GM23338 (cell line): ENCODE measurements around the gene CDKN2A. TPM values are rescaled to one million over a fixed set of nuclear protein-coding genes. Genes with fewer than 3 reads are reported as not detected.

Experiments
- ATAC-seq: fragments of 200-7000 bp; cut with Tn5 transposase; 3 replicates; pipeline ENCODE4 v1.9.1; 2020
- DNase-seq: peaks from one replicate; pipeline ENCODE4 v3.0.0-alpha.2; 2015; ENCODE audit warnings: low spot score
- H2AFZ ChIP-seq: fragments of 200-600 bp; sonication (generic); 2 replicates; pipeline ENCODE4 v1.8.0; 2016; ENCODE audit warnings: antibody characterized with exemption, mild to moderate bottlenecking, moderate library complexity
- H3F3A ChIP-seq: fragments of 200-600 bp; sonication (generic); replicated peaks from 2 replicates; pipeline ENCODE4 v1.8.0; 2017; ENCODE audit warnings: antibody characterized with exemption, mixed run types, low read depth
- H3K27ac ChIP-seq: fragments of 200-600 bp; sonication (generic); 2 replicates; pipeline ENCODE4 v1.6.1; 2016; ENCODE audit warnings: low read depth
- H3K27me3 ChIP-seq: fragments of 200-600 bp; sonication (generic); 2 replicates; pipeline ENCODE4 v1.8.0; 2016; ENCODE audit warnings: mild to moderate bottlenecking, mixed run types, moderate library complexity; ENCODE audit not compliant: insufficient read depth
- H3K36me3 ChIP-seq: fragments of 200-600 bp; sonication (generic); 2 replicates; pipeline ENCODE4 v1.8.0; 2016; ENCODE audit warnings: mild to moderate bottlenecking; ENCODE audit not compliant: insufficient read depth
- H3K4me1 ChIP-seq: fragments of 200-600 bp; sonication (generic); 2 replicates; pipeline ENCODE4 v1.8.0; 2016; ENCODE audit warnings: mild to moderate bottlenecking, moderate library complexity; ENCODE audit not compliant: insufficient read depth
- H3K4me2 ChIP-seq: fragments of 200-600 bp; sonication (generic); 2 replicates; pipeline ENCODE4 v1.7.1; 2017; ENCODE audit warnings: mixed run types
- H3K4me3 ChIP-seq: fragments of 200-600 bp; sonication (generic); 2 replicates; pipeline ENCODE4 v1.6.1; 2016; ENCODE audit warnings: mixed run types
- H3K79me2 ChIP-seq: fragments of 200-600 bp; sonication (generic); replicated peaks from 2 replicates; pipeline ENCODE4 v1.8.0; 2017; ENCODE audit warnings: mild to moderate bottlenecking; ENCODE audit not compliant: insufficient read depth
- H3K9me2 ChIP-seq: fragments of 200-600 bp; sonication (generic); 2 replicates; pipeline ENCODE4 v1.8.0; 2017; ENCODE audit not compliant: insufficient read depth
- H4K20me1 ChIP-seq: fragments of 200-600 bp; sonication (generic); replicated peaks from 2 replicates; pipeline ENCODE4 v1.8.0; 2017; ENCODE audit warnings: mild to moderate bottlenecking; ENCODE audit not compliant: insufficient read depth
- H3K27ac Mint-ChIP-seq: 2 replicates; pipeline ENCODE4 v1.8.0; 2020; ENCODE audit warnings: inconsistent platforms, mild to moderate bottlenecking, moderate library complexity, mixed read lengths
- H3K27me3 Mint-ChIP-seq: 3 replicates; pipeline ENCODE4 v1.8.0; 2022; ENCODE audit warnings: low read depth, mild to moderate bottlenecking, moderate library complexity, mixed read lengths, inconsistent platforms; ENCODE audit not compliant: insufficient read depth, poor library complexity
- H3K36me3 Mint-ChIP-seq: 3 replicates; pipeline ENCODE4 v1.8.0; 2021; ENCODE audit warnings: low read depth, mild to moderate bottlenecking, inconsistent platforms, moderate library complexity, mixed read lengths
- H3K4me1 Mint-ChIP-seq: 3 replicates; pipeline ENCODE4 v1.8.0; 2020; ENCODE audit warnings: mild to moderate bottlenecking, inconsistent platforms, mixed read lengths
- H3K4me3 Mint-ChIP-seq: 3 replicates; pipeline ENCODE4 v1.8.0; 2021; ENCODE audit warnings: moderate library complexity, mild to moderate bottlenecking, inconsistent platforms, mixed read lengths
- H3K9me3 Mint-ChIP-seq: 3 replicates; pipeline ENCODE4 v1.8.0; 2020; ENCODE audit warnings: moderate library complexity, mild to moderate bottlenecking, inconsistent platforms, mixed read lengths
- CREB1 ChIP-seq: fragments of 250-450 bp; sonication (Bioruptor Pico); IDR thresholded peaks from 2 replicates; pipeline ENCODE4 v1.5.0; 2020; ENCODE audit warnings: low read depth, mild to moderate bottlenecking, moderate library complexity
- EZH2 ChIP-seq: fragments of 200-600 bp; sonication (generic); IDR thresholded peaks from one replicate; pipeline ENCODE4 v1.8.0; 2017; ENCODE audit warnings: antibody characterized with exemption, mild to moderate bottlenecking, low read depth; ENCODE audit not compliant: unreplicated experiment
- EZH2phosphoT487 ChIP-seq: fragments of 200-600 bp; sonication (generic); IDR thresholded peaks from one replicate; pipeline ENCODE4 v1.8.1; 2018; ENCODE audit warnings: antibody characterized with exemption; ENCODE audit not compliant: unreplicated experiment
- JUNB ChIP-seq: IDR thresholded peaks from one replicate; pipeline ENCODE4 v1.6.1; 2016; ENCODE audit warnings: antibody characterized with exemption; ENCODE audit not compliant: unreplicated experiment
- NANOG ChIP-seq: IDR thresholded peaks from 2 replicates; pipeline ENCODE4 v1.6.1; 2016; ENCODE audit warnings: antibody characterized with exemption, borderline replicate concordance
- polyA plus RNA-seq: library from polyadenylated mRNA; unstranded; fragments of >200 nt; fragmentation: Nextera tagmentation; extraction: Ambion mirVana; gene quantifications from 2 replicates; pipeline ENCODE4 v1.2.1, GENCODE V29; 2016
- total RNA-seq: library from RNA; depleted of rRNA; stranded (reverse); fragments of >200 nt; shearing (Covaris generic); gene quantifications from 2 replicates; pipeline ENCODE4 v1.2.3, GENCODE V29; 2014
- TF ChIP-seq, protein P1 (sequence below): IDR thresholded peaks from one replicate; pipeline ENCODE4 v1.6.1; 2018; ENCODE audit warnings: antibody characterized with exemption; ENCODE audit not compliant: unreplicated experiment
- TF ChIP-seq, protein P2 (sequence below): IDR thresholded peaks from 2 replicates; pipeline ENCODE4 v1.6.1; 2016; ENCODE audit warnings: antibody characterized with exemption
- TF ChIP-seq, protein P3 (sequence below), 2 experiments: fragments of 200-600 bp in 1 of 2; sonication (generic) in 1 of 2; conservative IDR thresholded peaks; 2 replicates each; pipeline versions ENCODE4 v1.5.1 to v1.6.1; 2016 to 2017; ENCODE audit warnings: antibody characterized with exemption in 2 of 2, low read depth in 2 of 2, mild to moderate bottlenecking in 2 of 2, moderate library complexity in 1 of 2

CDKN2A gene
- total and polyA plus RNA-seq, 2 experiments from 2014 or later = 0.87 to 2.7 TPM

DNA sequence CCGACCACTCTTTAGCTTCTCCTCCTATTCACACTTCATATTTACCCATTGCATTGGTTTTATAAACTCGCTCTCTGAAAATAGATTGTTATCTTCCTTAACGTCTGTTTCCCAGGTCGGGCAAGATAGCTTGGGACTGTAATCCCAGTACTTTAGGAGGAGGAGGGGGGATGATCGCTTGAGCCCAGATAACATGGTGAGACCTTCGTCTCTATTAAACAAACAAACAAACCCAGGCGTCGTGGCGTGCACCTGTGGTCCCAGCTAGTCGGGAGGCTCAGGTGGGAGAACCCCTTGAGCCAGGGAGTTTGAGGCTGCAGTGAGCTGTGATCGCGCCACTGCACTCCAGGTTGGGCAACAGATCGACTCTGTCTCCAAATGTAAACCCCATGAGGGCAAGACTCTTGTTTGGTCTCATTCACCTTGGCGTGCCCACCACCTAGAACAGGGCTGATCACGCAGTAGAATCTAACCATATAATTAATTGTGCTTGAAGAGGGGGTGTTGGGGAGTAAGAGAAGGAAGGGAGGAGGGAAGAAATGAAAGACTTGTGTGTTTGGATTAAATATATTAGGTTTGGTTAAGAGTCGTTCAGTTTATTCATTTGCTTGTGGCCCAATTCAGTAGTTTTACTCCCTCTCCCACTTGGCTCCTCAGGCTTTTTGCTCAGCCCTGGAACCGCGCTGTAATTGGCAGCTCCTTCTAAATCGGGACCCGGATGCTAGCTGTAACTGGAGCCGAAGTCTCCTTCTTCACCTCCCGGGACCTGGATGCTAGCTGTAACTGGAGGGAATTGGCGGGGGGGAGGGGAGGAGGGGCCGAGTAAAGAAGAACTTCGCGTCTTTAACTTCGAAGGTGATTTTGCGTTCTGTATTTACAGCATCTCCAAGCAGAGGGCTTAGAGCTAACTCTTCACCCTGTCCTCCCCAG is 24.9 kb downstream of the CDKN2A start:
- H3K36me3 Mint-ChIP-seq = no peaks in the 10 kb centered on the region; the same call in 2 of the 3 replicates
- peak overlapping the region; percentile 59 for H3K4me3 Mint-ChIP-seq
- peak; percentile 45 for ATAC-seq
- Histone ChIP-seq H3K9me2 (no peaks in the 10 kb centered on the region), H2AFZ (no peak overlapping the region), H3K79me2 (no peaks in the 10 kb centered on the region), H3F3A (peaks cover 57% of the 10 kb centered on the region), H3K27ac (no peak overlapping the region), H3K36me3 (no peaks in the 10 kb centered on the region; the same call in 1 of the 2 replicates), H3K4me2 (peak overlapping the region; percentile 69), H4K20me1 (peaks cover 36% of the 10 kb centered on the region), H3K27me3 (peaks cover 100% of the 10 kb centered on the region), H3K4me1 (peaks cover 54% of the 10 kb centered on the region), H3K4me3 (peak overlapping the region; percentile 35)
- no peak overlapping the region for H3K27ac Mint-ChIP-seq
- TF ChIP-seq NANOG = no peak
- TF ChIP-seq EZH2 = peak; percentile 80
- no peak for TF ChIP-seq JUNB
- peaks cover 98% of the 10 kb centered on the region for H3K27me3 Mint-ChIP-seq
- H3K9me3 Mint-ChIP-seq = peaks cover 3% of the 10 kb centered on the region; the same call in 2 of the 3 replicates
- H3K4me1 Mint-ChIP-seq = peaks cover 49% of the 10 kb centered on the region
- DNase-seq = peak; percentile 93

DNA sequence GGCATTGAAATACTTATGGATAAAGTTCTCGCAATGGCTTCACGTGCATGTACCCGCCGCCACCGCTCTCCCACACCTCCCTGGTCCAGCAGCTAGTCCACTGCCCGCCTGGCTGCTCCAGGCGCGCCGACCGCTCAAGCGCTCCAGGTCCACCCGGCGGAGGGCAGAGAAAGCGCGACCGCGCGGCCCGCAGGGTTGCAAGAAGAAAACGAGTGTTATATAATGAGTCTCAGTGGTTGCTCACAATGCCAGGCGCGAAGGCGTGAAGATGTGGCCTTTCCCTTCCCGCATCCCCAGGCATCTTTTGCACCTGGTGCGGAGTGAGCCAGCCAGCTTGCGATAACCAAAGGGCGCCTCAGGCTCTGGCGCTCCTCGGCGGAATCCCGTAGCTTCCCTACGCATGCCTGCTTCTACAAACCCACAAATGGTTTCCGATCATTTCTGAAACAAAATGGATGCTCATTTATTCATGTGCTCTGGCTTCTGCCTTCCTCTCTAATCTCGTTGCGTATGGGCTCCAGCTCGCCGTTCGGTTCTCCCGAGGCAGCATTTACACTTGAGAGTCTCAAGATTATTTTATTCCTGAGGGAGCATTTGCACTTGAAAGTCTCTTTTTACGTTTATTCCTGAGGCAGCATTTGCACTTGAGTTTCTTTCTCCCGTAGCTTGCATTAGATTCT is 25.7 kb downstream of the CDKN2A start:
- Histone ChIP-seq H3K4me1 (peaks cover 54% of the 10 kb centered on the region), H3K4me2 (peak overlapping the region; percentile 60), H4K20me1 (peaks cover 30% of the 10 kb centered on the region), H3K9me2 (no peaks in the 10 kb centered on the region), H2AFZ (no peak overlapping the region), H3K4me3 (peak overlapping the region; percentile 35), H3K27me3 (peaks cover 100% of the 10 kb centered on the region), H3K27ac (no peak overlapping the region), H3F3A (peaks cover 51% of the 10 kb centered on the region), H3K36me3 (no peaks in the 10 kb centered on the region; the same call in 1 of the 2 replicates), H3K79me2 (no peaks in the 10 kb centered on the region)
- Mint-ChIP-seq H3K4me1 (peaks cover 46% of the 10 kb centered on the region), H3K36me3 (no peaks in the 10 kb centered on the region; the same call in 2 of the 3 replicates), H3K27me3 (peaks cover 98% of the 10 kb centered on the region), H3K9me3 (peaks cover 3% of the 10 kb centered on the region), H3K27ac (no peak overlapping the region), H3K4me3 (peak overlapping the region; percentile 59)
- ATAC-seq (peak; percentile 17), DNase-seq (peak; percentile 59)
- no peak for TF ChIP-seq NANOG
- no peak for TF ChIP-seq JUNB
- TF ChIP-seq, protein P1, sequence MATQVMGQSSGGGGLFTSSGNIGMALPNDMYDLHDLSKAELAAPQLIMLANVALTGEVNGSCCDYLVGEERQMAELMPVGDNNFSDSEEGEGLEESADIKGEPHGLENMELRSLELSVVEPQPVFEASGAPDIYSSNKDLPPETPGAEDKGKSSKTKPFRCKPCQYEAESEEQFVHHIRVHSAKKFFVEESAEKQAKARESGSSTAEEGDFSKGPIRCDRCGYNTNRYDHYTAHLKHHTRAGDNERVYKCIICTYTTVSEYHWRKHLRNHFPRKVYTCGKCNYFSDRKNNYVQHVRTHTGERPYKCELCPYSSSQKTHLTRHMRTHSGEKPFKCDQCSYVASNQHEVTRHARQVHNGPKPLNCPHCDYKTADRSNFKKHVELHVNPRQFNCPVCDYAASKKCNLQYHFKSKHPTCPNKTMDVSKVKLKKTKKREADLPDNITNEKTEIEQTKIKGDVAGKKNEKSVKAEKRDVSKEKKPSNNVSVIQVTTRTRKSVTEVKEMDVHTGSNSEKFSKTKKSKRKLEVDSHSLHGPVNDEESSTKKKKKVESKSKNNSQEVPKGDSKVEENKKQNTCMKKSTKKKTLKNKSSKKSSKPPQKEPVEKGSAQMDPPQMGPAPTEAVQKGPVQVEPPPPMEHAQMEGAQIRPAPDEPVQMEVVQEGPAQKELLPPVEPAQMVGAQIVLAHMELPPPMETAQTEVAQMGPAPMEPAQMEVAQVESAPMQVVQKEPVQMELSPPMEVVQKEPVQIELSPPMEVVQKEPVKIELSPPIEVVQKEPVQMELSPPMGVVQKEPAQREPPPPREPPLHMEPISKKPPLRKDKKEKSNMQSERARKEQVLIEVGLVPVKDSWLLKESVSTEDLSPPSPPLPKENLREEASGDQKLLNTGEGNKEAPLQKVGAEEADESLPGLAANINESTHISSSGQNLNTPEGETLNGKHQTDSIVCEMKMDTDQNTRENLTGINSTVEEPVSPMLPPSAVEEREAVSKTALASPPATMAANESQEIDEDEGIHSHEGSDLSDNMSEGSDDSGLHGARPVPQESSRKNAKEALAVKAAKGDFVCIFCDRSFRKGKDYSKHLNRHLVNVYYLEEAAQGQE = no peak
- peak; percentile 82 for TF ChIP-seq EZH2
- TF ChIP-seq CREB1 (CRISPR knock-in tag) = no peak
- TF ChIP-seq, protein P2, sequence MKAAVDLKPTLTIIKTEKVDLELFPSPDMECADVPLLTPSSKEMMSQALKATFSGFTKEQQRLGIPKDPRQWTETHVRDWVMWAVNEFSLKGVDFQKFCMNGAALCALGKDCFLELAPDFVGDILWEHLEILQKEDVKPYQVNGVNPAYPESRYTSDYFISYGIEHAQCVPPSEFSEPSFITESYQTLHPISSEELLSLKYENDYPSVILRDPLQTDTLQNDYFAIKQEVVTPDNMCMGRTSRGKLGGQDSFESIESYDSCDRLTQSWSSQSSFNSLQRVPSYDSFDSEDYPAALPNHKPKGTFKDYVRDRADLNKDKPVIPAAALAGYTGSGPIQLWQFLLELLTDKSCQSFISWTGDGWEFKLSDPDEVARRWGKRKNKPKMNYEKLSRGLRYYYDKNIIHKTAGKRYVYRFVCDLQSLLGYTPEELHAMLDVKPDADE = no peak
- TF ChIP-seq, protein P3, sequence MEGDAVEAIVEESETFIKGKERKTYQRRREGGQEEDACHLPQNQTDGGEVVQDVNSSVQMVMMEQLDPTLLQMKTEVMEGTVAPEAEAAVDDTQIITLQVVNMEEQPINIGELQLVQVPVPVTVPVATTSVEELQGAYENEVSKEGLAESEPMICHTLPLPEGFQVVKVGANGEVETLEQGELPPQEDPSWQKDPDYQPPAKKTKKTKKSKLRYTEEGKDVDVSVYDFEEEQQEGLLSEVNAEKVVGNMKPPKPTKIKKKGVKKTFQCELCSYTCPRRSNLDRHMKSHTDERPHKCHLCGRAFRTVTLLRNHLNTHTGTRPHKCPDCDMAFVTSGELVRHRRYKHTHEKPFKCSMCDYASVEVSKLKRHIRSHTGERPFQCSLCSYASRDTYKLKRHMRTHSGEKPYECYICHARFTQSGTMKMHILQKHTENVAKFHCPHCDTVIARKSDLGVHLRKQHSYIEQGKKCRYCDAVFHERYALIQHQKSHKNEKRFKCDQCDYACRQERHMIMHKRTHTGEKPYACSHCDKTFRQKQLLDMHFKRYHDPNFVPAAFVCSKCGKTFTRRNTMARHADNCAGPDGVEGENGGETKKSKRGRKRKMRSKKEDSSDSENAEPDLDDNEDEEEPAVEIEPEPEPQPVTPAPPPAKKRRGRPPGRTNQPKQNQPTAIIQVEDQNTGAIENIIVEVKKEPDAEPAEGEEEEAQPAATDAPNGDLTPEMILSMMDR (conservative IDR thresholded peaks at IDR 0.05; ENCODE audit: low read depth in 2 of 2) = no peak
- peak; percentile 96 for TF ChIP-seq EZH2phosphoT487
